ENCODE data around the gene CPTP. TPM values are rescaled to one million over a fixed set of nuclear protein-coding genes. Genes with fewer than 3 reads are reported as not detected.

Gene CPTP
- total RNA-seq, 2 donors from 2014 or later = 35.6 to 64.1 TPM

GRCh38 chr1:1303736-1304135, 20.9 kb upstream of the CPTP start:
- Histone ChIP-seq H3K27ac (peak overlapping the region in 1 of 2 donors; percentile 73), H3K36me3 (no peaks in the 10 kb centered on the region), H3K9me3 (no peaks in the 10 kb centered on the region), H3K4me1 (peaks cover 0 to 37% of the 10 kb centered on the region in 2 donors), H3K4me3 (no peak overlapping the region), H3K27me3 (no peaks in the 10 kb centered on the region)
- TF ChIP-seq CTCF (IDR thresholded peaks at IDR 0.05) = no peak
- no peak for DNase-seq (ENCODE audit: low spot score)

- peak; percentile 79 for DNase-seq (ENCODE audit: low spot score)
- H3K4me1 ChIP-seq = peaks cover 0 to 46% of the 10 kb centered on the region in 2 donors
- no peaks in the 10 kb centered on the region for H3K9me3 ChIP-seq
- H3K27ac ChIP-seq = peak overlapping the region; percentile 73 to 75
- H3K27me3 ChIP-seq = no peaks in the 10 kb centered on the region
- no peak for TF ChIP-seq CTCF (IDR thresholded peaks at IDR 0.05)
- H3K36me3 ChIP-seq = no peaks in the 10 kb centered on the region
- H3K4me3 ChIP-seq = peak overlapping the region; percentile 18 to 90
Observed at GRCh38 chr1:1304331-1305299, 20.0 kb upstream of the CPTP start.

GRCh38 chr1:1305300-1306069, 19.1 kb upstream of the CPTP start:
- Histone ChIP-seq H3K27ac (peak overlapping the region; percentile 73 to 75), H3K4me3 (peak overlapping the region; percentile 18 to 90), H3K27me3 (no peaks in the 10 kb centered on the region), H3K36me3 (no peaks in the 10 kb centered on the region), H3K9me3 (no peaks in the 10 kb centered on the region), H3K4me1 (peaks cover 0 to 51% of the 10 kb centered on the region in 2 donors)
- no peak for TF ChIP-seq CTCF (IDR thresholded peaks at IDR 0.05)
- DNase-seq (ENCODE audit: low spot score) = peak; percentile 82

- Histone ChIP-seq H3K36me3 (peaks cover 4% of the 10 kb centered on the region), H3K4me1 (peaks cover 0 to 51% of the 10 kb centered on the region in 2 donors), H3K27ac (peak overlapping the region; percentile 73 to 75), H3K4me3 (peak overlapping the region; percentile 18 to 90), H3K27me3 (no peaks in the 10 kb centered on the region), H3K9me3 (no peaks in the 10 kb centered on the region)
- no peak for TF ChIP-seq CTCF (IDR thresholded peaks at IDR 0.05)
- no peak for DNase-seq (ENCODE audit: low spot score)
Observed at GRCh38 chr1:1306070-1306660, 18.4 kb upstream of the CPTP start.

- H3K27ac ChIP-seq = peak overlapping the region; percentile 95
- H3K4me1 ChIP-seq = peaks cover 0 to 51% of the 10 kb centered on the region in 2 donors
- TF ChIP-seq CTCF (IDR thresholded peaks at IDR 0.05) = no peak
- H3K36me3 ChIP-seq = peaks cover 10% of the 10 kb centered on the region
- DNase-seq (ENCODE audit: low spot score) = no peak
- no peaks in the 10 kb centered on the region for H3K27me3 ChIP-seq
- no peaks in the 10 kb centered on the region for H3K9me3 ChIP-seq
- peak overlapping the region; percentile 67 to 90 for H3K4me3 ChIP-seq
Observed at GRCh38 chr1:1306661-1307260, 17.8 kb upstream of the CPTP start.

Measured in right atrium auricular region (tissue), 2 donors.